T-helper 1 cell treated with Interleukin-12 subunit alpha and Interleukin-12 subunit beta and Interleukin-4 antibody, amounts not matched to agents 30 ng/mL and 1 ng/mL, for 36 hours (primary cell): ENCODE data around the gene FGL2. TPM values are rescaled to one million over a fixed set of nuclear protein-coding genes. Genes with fewer than 3 reads are reported as not detected.
"Not testable (repeated sequence)": the region's sequence is repeated elsewhere in the genome, so short reads cannot be mapped to it uniquely, and the experiment has no call there.

Source experiments
- intact Hi-C: fragments of 100-400 bp; cut with micrococcal nuclease; formaldehyde crosslinking; loops from one replicate; pipeline ENCODE4 v1.15.1; 2024
- total RNA-seq: library from RNA; stranded (reverse); gene quantifications from 2 replicates; pipeline ENCODE4 v1.2.3, GENCODE V29; 2022

The FGL2 gene
- total RNA-seq, 1 donor from 2014 or later: 4.4 TPM

DNA sequence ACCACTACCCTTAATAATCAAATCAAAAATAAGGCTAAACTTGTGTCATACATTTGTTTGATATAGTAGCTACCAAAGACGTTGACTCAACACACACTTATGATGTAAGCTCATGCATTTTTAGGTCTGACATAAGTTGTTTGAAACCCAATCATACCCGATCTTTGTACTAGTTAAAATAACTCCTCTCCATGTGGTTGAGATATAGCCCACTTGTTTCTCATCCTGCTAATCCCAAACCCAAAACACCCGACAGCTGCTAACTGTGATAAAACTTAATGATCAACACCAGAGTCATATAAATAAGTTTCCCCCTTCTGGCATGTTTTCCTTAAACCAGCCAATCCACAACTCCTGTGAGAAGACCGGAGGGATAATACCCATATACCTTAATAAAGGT, 28.5 kb downstream of the FGL2 start:
- intact Hi-C loops: not testable (repeated sequence)

DNA sequence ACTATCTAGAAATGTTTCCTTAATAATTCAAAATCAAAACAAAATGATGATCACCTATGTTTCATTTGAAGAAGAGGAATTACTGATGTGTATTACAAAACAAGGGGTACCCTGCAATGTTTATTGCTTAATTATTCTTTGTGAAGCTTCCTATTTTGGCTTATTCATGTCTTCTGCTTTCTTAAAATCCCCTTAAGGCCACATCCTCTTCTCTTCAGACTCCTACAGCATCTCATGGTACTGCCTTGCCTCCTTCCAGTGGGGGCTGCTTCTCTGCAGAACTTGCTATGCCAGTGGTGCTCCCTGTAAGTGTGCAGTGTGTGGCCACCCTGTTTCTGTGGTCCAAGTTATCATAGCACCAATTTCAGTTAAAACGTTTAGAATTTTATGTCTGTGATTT, 42.2 kb downstream of the FGL2 start:
- intact Hi-C loops: loop anchor here (2.0 kb wide), 1 partner anchor 35 kb away; no protein-coding TSS in a partner anchor

DNA sequence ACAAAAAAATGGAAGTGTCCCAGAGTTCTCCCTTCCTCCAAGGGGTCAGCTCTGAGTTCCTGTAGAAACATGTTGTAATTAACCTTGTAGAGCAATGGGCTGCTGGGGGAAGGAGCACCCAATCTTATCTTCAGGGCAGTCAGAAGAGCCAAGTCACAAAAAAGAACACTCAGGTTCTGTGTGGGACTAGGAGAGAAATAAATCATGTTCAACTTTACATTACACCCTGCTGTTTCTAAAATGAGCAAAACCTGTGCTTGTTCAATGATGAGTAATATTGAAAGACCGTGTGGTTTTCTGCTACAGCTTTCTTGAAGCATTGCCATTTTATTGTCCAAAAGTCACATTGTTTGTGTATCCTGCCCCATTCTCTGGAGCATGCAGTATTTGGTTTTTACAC, 42.6 kb downstream of the FGL2 start:
- intact Hi-C loops: loop anchor here (2.0 kb wide), 1 partner anchor 36 kb away; no protein-coding TSS in a partner anchor

DNA sequence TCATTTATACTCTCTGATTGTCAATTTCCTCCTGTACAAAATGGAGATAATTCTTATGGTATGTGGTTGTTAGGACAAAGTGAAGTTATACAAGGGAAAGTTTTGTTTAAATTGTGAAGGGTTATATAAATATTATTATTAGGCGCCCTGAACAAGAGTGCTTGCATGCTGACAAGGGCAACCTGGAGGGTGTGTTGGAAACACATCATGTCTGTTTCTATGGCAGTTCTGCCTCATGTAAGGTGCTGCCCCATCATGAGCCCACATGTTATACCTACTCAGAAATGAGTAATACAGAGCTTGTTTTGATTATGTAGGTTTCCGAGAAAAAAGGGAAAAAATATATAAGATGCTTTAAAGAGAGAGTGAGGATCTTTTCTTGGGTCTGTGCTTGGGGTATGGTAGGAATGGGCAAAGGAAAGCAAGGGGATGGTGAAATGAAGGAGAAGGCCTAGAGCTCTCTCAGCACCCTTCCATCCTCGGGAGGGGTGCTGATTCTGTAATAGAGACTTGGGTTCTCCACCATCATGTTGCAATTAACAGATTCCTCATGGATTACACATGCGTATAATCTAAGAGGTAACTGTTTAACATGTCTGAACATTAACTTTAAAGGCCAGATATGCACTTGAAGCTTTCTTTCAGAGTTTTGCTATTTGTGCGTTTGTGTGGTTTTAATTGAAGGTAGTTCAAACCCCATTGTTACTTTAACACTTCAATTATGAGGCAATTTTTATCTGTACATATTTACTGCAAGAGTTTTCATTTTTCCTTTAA, 43.8 kb downstream of the FGL2 start:
- intact Hi-C loops: loop anchor here (2.0 kb wide), 1 partner anchor 37 kb away; no protein-coding TSS in a partner anchor

DNA sequence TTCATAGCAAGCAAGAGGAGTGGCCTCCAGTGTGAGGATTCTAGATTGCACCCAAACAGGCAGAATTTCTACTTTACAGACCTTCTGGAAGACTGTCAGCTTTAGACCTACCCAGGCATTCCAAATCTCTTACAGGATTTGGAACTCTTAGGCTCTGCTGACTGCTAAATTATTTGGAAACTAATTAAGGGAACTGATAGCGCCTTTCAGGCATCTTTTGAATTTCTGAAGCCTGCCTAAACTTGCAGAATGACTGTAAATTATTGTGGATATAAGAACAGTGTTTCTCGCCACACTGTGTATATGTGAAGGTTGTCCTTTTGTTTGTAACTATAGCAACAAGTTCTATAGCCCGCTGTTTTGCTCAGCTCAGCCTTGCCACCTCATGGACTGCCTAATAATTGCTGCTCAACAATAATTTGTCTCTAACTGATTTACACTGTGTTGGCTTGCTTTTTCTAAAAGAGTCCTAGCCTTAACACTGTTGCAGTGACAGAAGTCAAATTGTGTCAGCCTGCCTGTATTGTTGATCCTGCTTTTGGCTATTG, 44.6 kb downstream of the FGL2 start:
- intact Hi-C loops: not testable (repeated sequence)

DNA sequence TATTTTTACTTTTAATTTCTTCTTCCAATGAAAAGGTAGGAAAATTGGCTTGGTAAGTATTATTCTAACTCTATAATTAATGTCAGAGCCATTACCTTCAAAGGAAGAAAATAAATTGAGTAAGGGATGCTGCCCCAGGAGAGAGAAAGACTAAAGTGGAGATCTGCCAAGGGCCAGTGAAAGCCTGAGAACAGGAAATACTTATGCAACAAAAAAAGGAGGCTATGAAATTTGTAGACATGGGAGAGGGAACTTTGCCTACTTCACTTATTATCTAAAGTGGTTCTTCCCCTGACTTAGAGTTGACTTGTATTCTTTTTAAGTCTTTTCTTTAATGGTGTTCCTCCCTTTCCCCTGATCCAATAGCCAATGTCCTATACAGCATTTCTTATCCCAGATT, 47.4 kb downstream of the FGL2 start:
- intact Hi-C loops: not testable (repeated sequence)

Other genes with a start within 250 kb of the FGL2 start
- gene SPDYE17, start 167.5 kb downstream of the FGL2 start, total RNA-seq: not detected in 2 replicates
- gene SPDYE18, start 137.3 kb downstream of the FGL2 start, total RNA-seq: 0.83 and 1.3 TPM in 2 replicates
- 11.6 and 14.3 TPM in 2 replicates for gene CCDC146, start 77.2 kb downstream of the FGL2 start, total RNA-seq
- 9.3 and 10.4 TPM in 2 replicates for gene GSAP, start 216.5 kb upstream of the FGL2 start, total RNA-seq